WTC11 (cell line): ENCODE data around the gene TBC1D12. TPM values are rescaled to one million over a fixed set of nuclear protein-coding genes. Genes with fewer than 3 reads are reported as not detected.

Experiments used
- ATAC-seq: fragments of 200-7000 bp; cut with Tn5 transposase; 2 replicates; pipeline ENCODE4 v1.10.0; 2021; ENCODE audit warnings: mild to moderate bottlenecking, moderate library complexity
- CTCF ChIA-PET: fragments of 300-600 bp; sonication (Branson Sonifier 250); formaldehyde crosslinking; loops from one replicate; lab custom pipeline; 2021; ENCODE audit warnings: antibody characterized with exemption; lab: Charles Lee
- POLR2A ChIA-PET: fragments of 350-600 bp; sonication (Branson Sonifier 250); formaldehyde crosslinking; loops from one replicate; lab custom pipeline; 2021; ENCODE audit warnings: antibody characterized with exemption; lab: Charles Lee
- DNase-seq: peaks from one replicate; pipeline ENCODE4 v3.0.0; 2021; ENCODE audit warnings: low spot score
- H3K27ac Mint-ChIP-seq: 2 replicates; pipeline ENCODE4 v1.8.0; 2021; ENCODE audit warnings: mixed read lengths
- H3K27me3 Mint-ChIP-seq: 2 replicates; pipeline ENCODE4 v1.8.0; 2021; ENCODE audit warnings: low read depth, mild to moderate bottlenecking, moderate library complexity, mixed read lengths
- H3K36me3 Mint-ChIP-seq: 2 replicates; pipeline ENCODE4 v1.8.0; 2021; ENCODE audit warnings: mixed read lengths
- H3K4me1 Mint-ChIP-seq: 2 replicates; pipeline ENCODE4 v1.8.0; 2022; ENCODE audit warnings: mixed read lengths
- H3K4me3 Mint-ChIP-seq: 2 replicates; pipeline ENCODE4 v1.8.0; 2021; ENCODE audit warnings: mild to moderate bottlenecking, moderate library complexity, mixed read lengths
- H3K9me3 Mint-ChIP-seq: 2 replicates; pipeline ENCODE4 v1.8.0; 2021; ENCODE audit warnings: mixed read lengths
- AR ChIP-seq: fragments of 250-450 bp; sonication (Bioruptor Pico); IDR thresholded peaks from 2 replicates; pipeline ENCODE4 v1.9.0; 2021; ENCODE audit warnings: mild to moderate bottlenecking
- ATF1 ChIP-seq: sonication (generic); formaldehyde crosslinking; IDR thresholded peaks from 2 replicates; pipeline ENCODE4 v1.8.1; 2023; ENCODE audit warnings: mild to moderate bottlenecking, moderate library complexity, missing genetic modification reagents
- CDX4 ChIP-seq: fragments of 250-450 bp; sonication (Bioruptor Pico); IDR thresholded peaks from 2 replicates; pipeline ENCODE4 v1.9.0; 2021; ENCODE audit warnings: moderate library complexity, mild to moderate bottlenecking, inconsistent platforms, borderline replicate concordance
- ELF4 ChIP-seq: sonication (generic); formaldehyde crosslinking; IDR thresholded peaks from 2 replicates; pipeline ENCODE4 v1.8.1; 2022; ENCODE audit warnings: low read depth, mild to moderate bottlenecking, moderate library complexity, missing genetic modification reagents
- EMX1 ChIP-seq: fragments of 250-450 bp; sonication (Bioruptor Pico); IDR thresholded peaks from 2 replicates; pipeline ENCODE4 v1.8.0; 2021; ENCODE audit warnings: mild to moderate bottlenecking
- GTF2I ChIP-seq: fragments of 250-450 bp; sonication (Bioruptor Pico); conservative IDR thresholded peaks from 2 replicates; pipeline ENCODE4 v1.4.0; 2021; ENCODE audit warnings: mild to moderate bottlenecking
- PRRX2 ChIP-seq: fragments of 250-450 bp; sonication (Bioruptor Pico); IDR thresholded peaks from 2 replicates; pipeline ENCODE4 v1.8.0; 2021; ENCODE audit warnings: mild to moderate bottlenecking
- SOX15 ChIP-seq: fragments of 250-450 bp; sonication (Bioruptor Pico); IDR thresholded peaks from 2 replicates; pipeline ENCODE4 v1.9.0; 2021; ENCODE audit warnings: mild to moderate bottlenecking
- TCF7 ChIP-seq: sonication (generic); formaldehyde crosslinking; IDR thresholded peaks from 2 replicates; pipeline ENCODE4 v1.8.0; 2022; ENCODE audit warnings: mild to moderate bottlenecking, low read depth, missing genetic modification reagents, moderate library complexity
- TEAD4 ChIP-seq: sonication (generic); formaldehyde crosslinking; IDR thresholded peaks from 2 replicates; pipeline ENCODE4 v1.8.0; 2022; ENCODE audit warnings: mild to moderate bottlenecking, missing genetic modification reagents
- ZMAT4 ChIP-seq: fragments of 250-450 bp; sonication (Bioruptor Pico); IDR thresholded peaks from 2 replicates; pipeline ENCODE4 v1.9.0; 2021; ENCODE audit warnings: mild to moderate bottlenecking
- ZNF317 ChIP-seq: sonication (generic); formaldehyde crosslinking; IDR thresholded peaks from 2 replicates; pipeline ENCODE4 v1.8.1; 2023; ENCODE audit warnings: low read depth, mild to moderate bottlenecking, moderate library complexity, missing genetic modification reagents, borderline replicate concordance
- ZNF416 ChIP-seq: fragments of 250-450 bp; sonication (Bioruptor Pico); IDR thresholded peaks from 2 replicates; pipeline ENCODE4 v1.9.0; 2021; ENCODE audit warnings: mild to moderate bottlenecking, inconsistent platforms
- ZSCAN18 ChIP-seq: fragments of 250-450 bp; sonication (Bioruptor Pico); IDR thresholded peaks from 2 replicates; pipeline ENCODE4 v2.1.2; 2022; ENCODE audit warnings: mild to moderate bottlenecking, moderate library complexity
- total RNA-seq: library from RNA; stranded (reverse); gene quantifications from 3 replicates; pipeline ENCODE4 v1.2.3, GENCODE V29; 2021
- TF ChIP-seq, protein P1 (sequence below): sonication (generic); formaldehyde crosslinking; IDR thresholded peaks from 2 replicates; pipeline ENCODE4 v1.8.0; 2022; ENCODE audit warnings: missing genetic modification reagents
- TF ChIP-seq, protein P2 (sequence below): sonication (generic); formaldehyde crosslinking; IDR thresholded peaks from 2 replicates; pipeline ENCODE4 v1.8.0; 2023; ENCODE audit warnings: missing genetic modification reagents, mild to moderate bottlenecking, borderline replicate concordance
- TF ChIP-seq, protein P3 (sequence below): sonication (generic); formaldehyde crosslinking; conservative IDR thresholded peaks from 2 replicates; pipeline ENCODE4 v1.8.1; 2022; ENCODE audit warnings: mild to moderate bottlenecking, missing genetic modification reagents
- TF ChIP-seq, protein P4 (sequence below): sonication (generic); formaldehyde crosslinking; IDR thresholded peaks from 2 replicates; pipeline ENCODE4 v1.8.0; 2022; ENCODE audit warnings: mild to moderate bottlenecking, missing genetic modification reagents
- TF ChIP-seq, protein P5 (sequence below): sonication (generic); formaldehyde crosslinking; IDR thresholded peaks from 2 replicates; pipeline ENCODE4 v1.8.0; 2022; ENCODE audit warnings: mild to moderate bottlenecking, missing genetic modification reagents

The TBC1D12 gene
- total RNA-seq, 1 experiment from 2014 or later = 2.2 TPM

DNA sequence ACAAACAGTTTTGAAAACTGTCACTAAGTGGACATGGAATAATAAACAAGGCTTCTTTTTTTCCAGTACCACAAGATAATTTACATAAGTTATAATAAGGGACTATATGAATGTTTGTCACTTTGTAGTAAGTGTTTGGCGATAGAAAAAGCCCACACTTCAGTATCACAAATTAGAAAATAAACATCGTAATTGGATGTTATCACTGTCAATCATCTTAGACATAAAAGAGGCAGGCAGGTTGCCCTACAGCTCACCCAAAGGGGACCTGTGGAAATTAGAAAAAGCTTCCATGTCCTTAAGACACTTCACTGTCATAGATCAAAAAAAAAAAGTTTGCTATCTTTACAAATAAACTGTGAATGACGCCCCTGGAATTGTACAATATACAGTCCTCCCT lies 36.0 kb upstream of the TBC1D12 start:
- Mint-ChIP-seq H3K9me3 (no peaks in the 10 kb centered on the region), H3K36me3 (no peaks in the 10 kb centered on the region; the same call in 1 of the 2 replicates), H3K27me3 (peaks cover 42% of the 10 kb centered on the region), H3K4me1 (peaks cover 8% of the 10 kb centered on the region), H3K27ac (no peak overlapping the region), H3K4me3 (no peak overlapping the region)
- DNase-seq (no peak), ATAC-seq (no peak)
- ChIA-PET POLR2A (no interaction called here), CTCF (interaction anchor here (1.2 to 2.6 kb wide), 2 partner anchors 78 kb away, joined by 6 to 8 read pairs; no protein-coding TSS in a partner anchor)
- TF ChIP-seq, protein P1, sequence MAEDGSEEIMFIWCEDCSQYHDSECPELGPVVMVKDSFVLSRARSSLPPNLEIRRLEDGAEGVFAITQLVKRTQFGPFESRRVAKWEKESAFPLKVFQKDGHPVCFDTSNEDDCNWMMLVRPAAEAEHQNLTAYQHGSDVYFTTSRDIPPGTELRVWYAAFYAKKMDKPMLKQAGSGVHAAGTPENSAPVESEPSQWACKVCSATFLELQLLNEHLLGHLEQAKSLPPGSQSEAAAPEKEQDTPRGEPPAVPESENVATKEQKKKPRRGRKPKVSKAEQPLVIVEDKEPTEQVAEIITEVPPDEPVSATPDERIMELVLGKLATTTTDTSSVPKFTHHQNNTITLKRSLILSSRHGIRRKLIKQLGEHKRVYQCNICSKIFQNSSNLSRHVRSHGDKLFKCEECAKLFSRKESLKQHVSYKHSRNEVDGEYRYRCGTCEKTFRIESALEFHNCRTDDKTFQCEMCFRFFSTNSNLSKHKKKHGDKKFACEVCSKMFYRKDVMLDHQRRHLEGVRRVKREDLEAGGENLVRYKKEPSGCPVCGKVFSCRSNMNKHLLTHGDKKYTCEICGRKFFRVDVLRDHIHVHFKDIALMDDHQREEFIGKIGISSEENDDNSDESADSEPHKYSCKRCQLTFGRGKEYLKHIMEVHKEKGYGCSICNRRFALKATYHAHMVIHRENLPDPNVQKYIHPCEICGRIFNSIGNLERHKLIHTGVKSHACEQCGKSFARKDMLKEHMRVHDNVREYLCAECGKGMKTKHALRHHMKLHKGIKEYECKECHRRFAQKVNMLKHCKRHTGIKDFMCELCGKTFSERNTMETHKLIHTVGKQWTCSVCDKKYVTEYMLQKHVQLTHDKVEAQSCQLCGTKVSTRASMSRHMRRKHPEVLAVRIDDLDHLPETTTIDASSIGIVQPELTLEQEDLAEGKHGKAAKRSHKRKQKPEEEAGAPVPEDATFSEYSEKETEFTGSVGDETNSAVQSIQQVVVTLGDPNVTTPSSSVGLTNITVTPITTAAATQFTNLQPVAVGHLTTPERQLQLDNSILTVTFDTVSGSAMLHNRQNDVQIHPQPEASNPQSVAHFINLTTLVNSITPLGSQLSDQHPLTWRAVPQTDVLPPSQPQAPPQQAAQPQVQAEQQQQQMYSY = no peak
- TF ChIP-seq SOX15 (CRISPR knock-in tag) (no peak), GTF2I (CRISPR knock-in tag) (no peak), TEAD4 (CRISPR knock-in tag) (no peak), ZMAT4 (CRISPR knock-in tag) (no peak), PRRX2 (CRISPR knock-in tag) (no peak), ZNF317 (CRISPR knock-in tag) (no peak), ATF1 (CRISPR knock-in tag) (no peak), CDX4 (CRISPR knock-in tag) (no peak), AR (no peak), ZNF416 (CRISPR knock-in tag) (no peak)
- TF ChIP-seq, protein P2, sequence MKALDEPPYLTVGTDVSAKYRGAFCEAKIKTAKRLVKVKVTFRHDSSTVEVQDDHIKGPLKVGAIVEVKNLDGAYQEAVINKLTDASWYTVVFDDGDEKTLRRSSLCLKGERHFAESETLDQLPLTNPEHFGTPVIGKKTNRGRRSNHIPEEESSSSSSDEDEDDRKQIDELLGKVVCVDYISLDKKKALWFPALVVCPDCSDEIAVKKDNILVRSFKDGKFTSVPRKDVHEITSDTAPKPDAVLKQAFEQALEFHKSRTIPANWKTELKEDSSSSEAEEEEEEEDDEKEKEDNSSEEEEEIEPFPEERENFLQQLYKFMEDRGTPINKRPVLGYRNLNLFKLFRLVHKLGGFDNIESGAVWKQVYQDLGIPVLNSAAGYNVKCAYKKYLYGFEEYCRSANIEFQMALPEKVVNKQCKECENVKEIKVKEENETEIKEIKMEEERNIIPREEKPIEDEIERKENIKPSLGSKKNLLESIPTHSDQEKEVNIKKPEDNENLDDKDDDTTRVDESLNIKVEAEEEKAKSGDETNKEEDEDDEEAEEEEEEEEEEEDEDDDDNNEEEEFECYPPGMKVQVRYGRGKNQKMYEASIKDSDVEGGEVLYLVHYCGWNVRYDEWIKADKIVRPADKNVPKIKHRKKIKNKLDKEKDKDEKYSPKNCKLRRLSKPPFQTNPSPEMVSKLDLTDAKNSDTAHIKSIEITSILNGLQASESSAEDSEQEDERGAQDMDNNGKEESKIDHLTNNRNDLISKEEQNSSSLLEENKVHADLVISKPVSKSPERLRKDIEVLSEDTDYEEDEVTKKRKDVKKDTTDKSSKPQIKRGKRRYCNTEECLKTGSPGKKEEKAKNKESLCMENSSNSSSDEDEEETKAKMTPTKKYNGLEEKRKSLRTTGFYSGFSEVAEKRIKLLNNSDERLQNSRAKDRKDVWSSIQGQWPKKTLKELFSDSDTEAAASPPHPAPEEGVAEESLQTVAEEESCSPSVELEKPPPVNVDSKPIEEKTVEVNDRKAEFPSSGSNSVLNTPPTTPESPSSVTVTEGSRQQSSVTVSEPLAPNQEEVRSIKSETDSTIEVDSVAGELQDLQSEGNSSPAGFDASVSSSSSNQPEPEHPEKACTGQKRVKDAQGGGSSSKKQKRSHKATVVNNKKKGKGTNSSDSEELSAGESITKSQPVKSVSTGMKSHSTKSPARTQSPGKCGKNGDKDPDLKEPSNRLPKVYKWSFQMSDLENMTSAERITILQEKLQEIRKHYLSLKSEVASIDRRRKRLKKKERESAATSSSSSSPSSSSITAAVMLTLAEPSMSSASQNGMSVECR (CRISPR knock-in tag) = no peak
- TF ChIP-seq, protein P3, sequence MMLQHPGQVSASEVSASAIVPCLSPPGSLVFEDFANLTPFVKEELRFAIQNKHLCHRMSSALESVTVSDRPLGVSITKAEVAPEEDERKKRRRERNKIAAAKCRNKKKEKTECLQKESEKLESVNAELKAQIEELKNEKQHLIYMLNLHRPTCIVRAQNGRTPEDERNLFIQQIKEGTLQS = no peak

GRCh38 chr10:94370501-94370900 lies 31.8 kb upstream of the TBC1D12 start:
- Mint-ChIP-seq H3K4me1 (no peaks in the 10 kb centered on the region), H3K27me3 (peaks cover 27% of the 10 kb centered on the region), H3K27ac (no peak overlapping the region), H3K9me3 (no peaks in the 10 kb centered on the region), H3K36me3 (no peaks in the 10 kb centered on the region), H3K4me3 (no peak overlapping the region)
- CTCF ChIA-PET = interaction anchor here (0.5 to 0.8 kb wide), 2 partner anchors 58 to 74 kb away, joined by 3 to 5 read pairs; no protein-coding TSS in a partner anchor
- POLR2A ChIA-PET = no interaction called here
- no peak for ATAC-seq
- DNase-seq = no peak
- no peak for TF ChIP-seq EMX1
- no peak for TF ChIP-seq TCF7 (CRISPR knock-in tag)
- TF ChIP-seq ELF4 (CRISPR knock-in tag) = no peak
- no peak for TF ChIP-seq ZNF317 (CRISPR knock-in tag)
- TF ChIP-seq, protein P4, sequence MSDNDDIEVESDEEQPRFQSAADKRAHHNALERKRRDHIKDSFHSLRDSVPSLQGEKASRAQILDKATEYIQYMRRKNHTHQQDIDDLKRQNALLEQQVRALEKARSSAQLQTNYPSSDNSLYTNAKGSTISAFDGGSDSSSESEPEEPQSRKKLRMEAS (CRISPR knock-in tag) = no peak
- TF ChIP-seq, protein P5, sequence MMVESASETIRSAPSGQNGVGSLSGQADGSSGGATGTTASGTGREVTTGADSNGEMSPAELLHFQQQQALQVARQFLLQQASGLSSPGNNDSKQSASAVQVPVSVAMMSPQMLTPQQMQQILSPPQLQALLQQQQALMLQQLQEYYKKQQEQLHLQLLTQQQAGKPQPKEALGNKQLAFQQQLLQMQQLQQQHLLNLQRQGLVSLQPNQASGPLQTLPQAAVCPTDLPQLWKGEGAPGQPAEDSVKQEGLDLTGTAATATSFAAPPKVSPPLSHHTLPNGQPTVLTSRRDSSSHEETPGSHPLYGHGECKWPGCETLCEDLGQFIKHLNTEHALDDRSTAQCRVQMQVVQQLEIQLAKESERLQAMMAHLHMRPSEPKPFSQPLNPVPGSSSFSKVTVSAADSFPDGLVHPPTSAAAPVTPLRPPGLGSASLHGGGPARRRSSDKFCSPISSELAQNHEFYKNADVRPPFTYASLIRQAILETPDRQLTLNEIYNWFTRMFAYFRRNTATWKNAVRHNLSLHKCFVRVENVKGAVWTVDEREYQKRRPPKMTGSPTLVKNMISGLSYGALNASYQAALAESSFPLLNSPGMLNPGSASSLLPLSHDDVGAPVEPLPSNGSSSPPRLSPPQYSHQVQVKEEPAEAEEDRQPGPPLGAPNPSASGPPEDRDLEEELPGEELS (CRISPR knock-in tag) = no peak
- no peak for TF ChIP-seq ZSCAN18
- no peak for TF ChIP-seq ATF1 (CRISPR knock-in tag)
